CD4-positive, alpha-beta T cell treated with Interleukin-15 for 4 hours (primary cell): ENCODE data around the gene MZT1.
"Not testable (repeated sequence)": the region's sequence is repeated elsewhere in the genome, so short reads cannot be mapped to it uniquely, and the experiment has no call there.

Source experiments
- DNase-seq: peaks from one replicate; pipeline ENCODE4 v3.0.0-alpha.2; 2020; ENCODE audit warnings: low spot score

MZT1 gene, protein sequence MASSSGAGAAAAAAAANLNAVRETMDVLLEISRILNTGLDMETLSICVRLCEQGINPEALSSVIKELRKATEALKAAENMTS

GRCh38 chr13:72727417-72728289, at the start of gene MZT1, which contains the start of gene BORA:
Gene MZT1 (minus strand): TSS chr13:72727629. CDS start chr13:72727602, 27 bp downstream.
Gene BORA (plus strand): TSS chr13:72727923. CDS start chr13:72728941, 1,018 bp downstream.
- DNase-seq: peak; percentile 96

DNA sequence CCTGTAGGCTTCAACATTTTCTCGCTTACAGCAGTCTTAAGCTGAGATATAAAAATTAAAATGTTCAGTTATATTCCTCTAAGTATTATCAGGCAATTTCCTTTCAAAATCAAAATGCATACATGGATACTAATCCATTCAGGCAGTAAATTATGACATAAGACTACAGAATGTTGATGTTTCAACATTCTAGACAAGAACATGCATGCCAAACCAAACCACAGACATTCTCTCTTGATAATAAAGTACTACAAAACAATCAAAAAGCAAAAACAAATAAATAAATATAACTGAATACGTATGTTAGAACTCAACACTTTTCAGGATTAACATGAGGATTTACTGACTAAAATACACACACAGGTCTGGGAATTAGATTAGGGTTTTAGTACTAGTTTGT, 46.6 kb upstream of the MZT1 start:
- DNase-seq: no peak

DNA sequence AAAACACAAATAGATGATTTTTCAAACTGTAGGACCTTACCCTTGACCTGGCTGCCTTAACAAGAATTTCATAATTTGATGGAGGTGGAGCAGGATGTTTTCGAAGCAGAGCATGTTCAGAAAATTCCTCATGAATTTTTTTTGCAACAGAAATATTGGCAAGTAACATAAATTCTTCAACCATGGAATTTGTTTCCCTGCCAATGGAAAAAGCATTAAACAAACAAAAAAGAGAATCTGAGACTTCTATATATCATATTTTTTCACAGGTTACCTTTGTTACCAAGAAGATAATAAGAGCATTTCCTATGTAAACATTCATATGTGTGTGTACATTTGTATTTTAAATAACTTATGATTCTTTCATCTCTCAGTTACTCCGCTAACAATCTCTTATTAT, 36.0 kb upstream of the MZT1 start:
- DNase-seq: no peak

- no peak for DNase-seq
These were observed 32.8 kb upstream of the MZT1 start for GRCh38 chr13:72760189-72760588.

DNA sequence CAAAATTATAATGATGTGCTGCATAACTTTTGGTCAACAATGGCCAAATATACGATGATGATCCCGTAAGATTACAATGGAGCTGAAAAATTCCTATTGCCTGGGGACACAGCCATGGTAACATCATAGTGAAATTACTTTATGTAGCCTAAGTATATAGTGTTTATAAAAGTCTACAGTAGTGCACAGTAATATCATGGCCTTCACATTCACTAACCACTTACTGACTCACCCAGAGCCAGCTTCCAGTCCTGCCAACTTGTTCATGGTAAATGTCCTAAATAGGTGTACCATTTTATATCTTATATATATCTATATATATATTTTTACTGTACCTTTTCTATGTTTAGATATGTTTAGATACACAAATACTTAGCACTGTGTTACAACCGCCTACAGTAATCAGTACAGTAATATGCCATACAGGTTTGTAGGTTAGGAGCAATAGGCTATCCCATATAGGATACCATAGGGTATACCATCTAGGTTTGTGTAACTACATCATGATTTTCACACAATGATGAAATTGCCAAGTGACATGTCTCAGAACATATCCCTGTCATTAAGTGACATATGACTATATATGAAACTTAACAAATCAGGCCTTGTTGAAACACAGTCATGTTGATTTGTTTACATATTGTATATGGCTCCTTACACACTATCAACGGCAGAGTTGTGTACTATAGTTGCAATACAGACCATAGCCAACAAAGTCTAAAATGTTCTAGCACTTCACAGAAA, 30.5 kb upstream of the MZT1 start:
- no peak for DNase-seq

DNA sequence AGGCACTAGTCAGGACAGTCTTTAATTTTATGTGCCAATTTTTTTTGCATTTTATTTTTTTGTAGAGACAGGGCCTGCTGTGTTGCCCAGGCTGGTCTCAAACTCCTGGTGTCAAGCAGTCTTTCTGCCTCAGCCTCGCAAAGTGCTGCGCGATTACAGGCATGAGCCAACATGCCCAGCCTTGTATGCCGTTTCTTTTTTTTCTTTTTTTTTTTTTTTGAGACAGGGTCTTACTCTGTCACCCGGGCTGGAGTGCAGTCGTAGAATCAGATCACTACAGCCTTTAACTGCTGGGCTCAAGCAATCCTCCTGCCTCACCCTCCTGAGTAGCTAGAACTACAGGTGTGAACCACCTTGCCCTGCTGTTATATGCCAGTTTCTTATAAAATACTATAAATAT, 26.7 kb upstream of the MZT1 start:
- no peak for DNase-seq

DNA sequence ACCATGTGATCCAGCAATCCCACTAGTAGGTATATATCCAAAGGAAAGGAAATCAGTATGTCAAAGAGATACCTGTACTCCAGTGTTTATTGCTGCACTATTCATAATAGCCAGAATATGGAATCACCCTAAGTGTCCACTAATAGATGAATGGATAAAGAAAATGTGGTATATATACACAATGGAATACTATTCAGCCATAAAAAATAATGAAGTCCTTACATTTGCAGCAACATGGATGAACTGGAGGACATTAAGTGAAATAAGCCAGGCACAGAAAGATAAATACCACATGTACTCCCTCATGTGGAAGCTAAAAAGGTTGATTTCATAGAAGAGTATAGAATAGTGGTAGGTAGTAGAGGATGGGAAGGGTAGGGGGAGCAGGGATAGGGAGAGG, 23.8 kb upstream of the MZT1 start:
- no peak for DNase-seq

- no peak for DNase-seq
These were observed 17.8 kb upstream of the MZT1 start for GRCh38 chr13:72745260-72745659.

DNA sequence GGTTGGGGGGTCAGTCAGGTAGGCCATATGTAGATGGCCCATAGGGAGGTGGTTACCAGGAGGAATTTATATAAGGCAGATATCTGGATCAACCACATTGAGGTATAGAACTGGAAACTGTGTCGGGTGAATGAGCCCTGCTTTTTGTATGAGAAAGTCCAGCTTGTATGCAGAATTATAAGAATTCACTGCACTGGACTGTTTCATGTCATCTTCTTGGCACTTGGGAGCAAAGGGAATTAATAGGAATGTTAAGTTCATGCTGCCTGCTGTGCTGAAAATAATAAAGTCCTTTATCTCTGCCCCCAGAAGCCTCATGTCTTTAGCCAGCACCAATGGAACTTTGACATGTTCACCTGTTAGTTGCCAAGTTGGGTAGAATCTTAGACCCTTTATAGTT, 12.6 kb upstream of the MZT1 start:
- DNase-seq: no peak

GRCh38 chr13:72737033-72737432, 9.6 kb upstream of the MZT1 start:
- no peak for DNase-seq

DNA sequence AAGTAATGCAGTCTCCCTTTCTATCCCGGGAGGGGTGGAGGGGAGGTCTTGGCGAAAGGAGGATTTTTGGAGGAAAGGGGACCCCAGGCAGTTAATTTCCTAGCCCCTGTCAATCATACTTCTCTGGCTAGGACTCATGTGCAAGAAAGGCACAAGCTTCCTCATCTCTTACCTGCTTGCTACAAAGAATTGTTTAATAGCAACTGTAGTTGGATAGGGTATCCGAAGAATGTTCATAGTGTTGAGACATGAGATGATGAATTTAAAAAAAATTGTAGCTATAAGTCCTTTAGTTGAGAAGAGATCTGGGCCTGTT, 819 bp upstream of the MZT1 start:
- DNase-seq: no peak

- DNase-seq: peak; percentile 10
These were observed 558 bp downstream of the MZT1 start for GRCh38 chr13:72726726-72727416.

DNA sequence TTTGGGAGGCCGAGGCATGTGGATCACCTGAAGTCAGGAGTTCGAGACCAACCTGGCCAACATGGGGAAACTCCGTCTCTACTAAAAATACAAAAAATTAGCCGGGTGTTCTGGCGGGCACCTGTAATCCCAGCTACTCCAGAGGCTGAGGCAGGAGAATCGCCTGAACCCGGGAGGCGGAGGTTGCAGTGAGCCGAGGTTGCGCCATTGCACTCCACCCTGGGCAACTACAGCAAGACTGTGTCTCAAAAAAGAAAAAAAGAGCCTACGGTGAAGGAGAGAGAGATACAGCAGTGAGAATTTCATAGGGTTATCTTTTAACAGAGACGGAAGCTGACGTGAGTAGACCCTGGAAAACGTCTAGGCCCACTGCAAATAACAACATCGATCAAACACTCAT, 1.2 kb downstream of the MZT1 start:
- DNase-seq: not testable (repeated sequence)

GRCh38 chr13:72716776-72717175, 10.7 kb downstream of the MZT1 start:
- DNase-seq: no peak

- DNase-seq: no peak
These were observed 26.9 kb downstream of the MZT1 start for GRCh38 chr13:72700509-72700908.

DNA sequence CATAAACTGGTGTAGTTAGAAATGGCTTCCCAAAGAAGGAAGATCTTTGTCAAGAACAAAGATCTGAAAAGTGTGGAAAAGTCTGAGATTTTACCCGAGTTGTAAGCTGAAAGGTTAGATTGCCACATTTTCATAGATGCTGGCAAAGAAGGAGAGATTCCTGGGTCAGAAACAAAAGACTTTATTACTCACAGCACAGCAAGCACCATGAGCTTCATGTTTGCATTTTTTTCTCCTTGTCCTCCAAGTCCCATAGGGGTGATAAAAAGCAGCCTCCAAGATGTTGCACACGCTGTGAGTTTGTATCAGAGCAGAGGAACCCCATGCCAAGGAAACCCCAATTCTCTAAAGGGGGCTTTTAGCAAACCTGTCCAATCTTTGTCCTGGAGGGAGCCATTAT, 29.3 kb downstream of the MZT1 start:
- DNase-seq: no peak

GRCh38 chr13:72696579-72696978, 30.9 kb downstream of the MZT1 start:
- DNase-seq: no peak

GRCh38 chr13:72694314-72694713, 33.1 kb downstream of the MZT1 start:
- no peak for DNase-seq

GRCh38 chr13:72693832-72694231, 33.6 kb downstream of the MZT1 start:
- no peak for DNase-seq

DNA sequence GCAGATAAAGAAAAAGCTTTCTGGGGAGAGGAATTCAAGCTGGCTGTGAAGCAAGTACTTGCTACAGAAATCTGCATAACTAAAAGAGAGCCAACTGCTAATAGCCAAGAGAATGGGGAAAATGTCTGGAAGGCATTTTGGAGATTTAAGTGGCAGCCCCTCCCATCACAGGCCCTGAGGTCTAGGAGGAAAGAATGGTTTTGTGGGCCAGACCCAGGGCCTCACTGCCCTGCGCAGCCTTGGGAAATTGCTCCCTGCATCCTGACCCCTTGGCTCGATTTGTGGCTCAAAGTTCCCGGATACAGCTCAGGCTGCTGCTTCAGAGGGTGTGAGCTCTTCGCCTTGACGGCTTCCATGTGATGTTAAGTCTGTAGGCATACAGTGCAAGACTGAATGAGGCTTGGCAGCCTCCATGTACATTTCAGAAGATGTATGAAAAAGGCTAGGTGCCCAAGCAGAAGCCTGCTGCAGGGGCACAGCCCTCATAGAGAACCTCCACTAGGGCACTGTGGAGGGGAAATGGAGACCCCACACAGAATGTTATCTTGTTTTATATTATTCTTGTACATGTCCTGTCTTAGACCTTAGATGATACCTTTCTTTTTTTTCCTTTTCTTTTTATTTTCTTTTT, 34.4 kb downstream of the MZT1 start:
- DNase-seq: no peak

- no peak for DNase-seq
These were observed 38.2 kb downstream of the MZT1 start for GRCh38 chr13:72689181-72689696.

- no peak for DNase-seq
These were observed 40.7 kb downstream of the MZT1 start for GRCh38 chr13:72686766-72687165.
